Tibial nerve (tissue), 4 donors: ENCODE data around the gene DENND1A. TPM values are rescaled to one million over a fixed set of nuclear protein-coding genes. Genes with fewer than 3 reads are reported as not detected.

Source experiments
- DNase-seq, 2 donors: peaks; one replicate each; pipeline ENCODE4 v3.0.0-alpha.2; 2019; ENCODE audit warnings: low spot score in 2 of 2
- H3K27ac ChIP-seq, 4 donors: fragments of 200-600 bp; sonication (generic) in 3 of 4; one replicate each; pipeline ENCODE4 v1.5.1; 2017 to 2019; ENCODE audit warnings: mild to moderate bottlenecking in 1 of 4
- H3K27me3 ChIP-seq, 2 donors: fragments of 200-600 bp; sonication (generic) in 1 of 2; one replicate each; pipeline versions ENCODE4 v1.5.1 to v1.6.0; 2017 to 2019
- H3K36me3 ChIP-seq, 3 donors: fragments of 200-600 bp; sonication (generic); one replicate each; pipeline ENCODE4 v1.5.1; 2018 to 2019
- H3K4me1 ChIP-seq, 4 donors: fragments of 200-600 bp; sonication (generic) in 3 of 4; one replicate each; pipeline ENCODE4 v1.5.1; 2017 to 2019
- H3K4me3 ChIP-seq, 4 donors: fragments of 200-600 bp; sonication (generic) in 3 of 4; one replicate each; pipeline ENCODE4 v1.5.1; 2017 to 2019; ENCODE audit warnings: mild to moderate bottlenecking in 1 of 4, moderate library complexity in 1 of 4
- H3K9me3 ChIP-seq, 4 donors: fragments of 200-600 bp; sonication (generic) in 3 of 4; one replicate each; pipeline ENCODE4 v1.5.1; 2017 to 2019
- EP300 ChIP-seq, 2 donors: sonication (generic); formaldehyde crosslinking; IDR thresholded peaks; one replicate each; pipeline ENCODE4 v1.6.1; 2017; ENCODE audit warnings: antibody characterized with exemption in 2 of 2, mild to moderate bottlenecking in 1 of 2
- POLR2A ChIP-seq, 2 donors: fragments of 450-650 bp; IDR thresholded peaks; one replicate each; pipeline ENCODE4 v1.6.1; 2017; ENCODE audit warnings: antibody characterized with exemption in 2 of 2, mild to moderate bottlenecking in 2 of 2, moderate library complexity in 2 of 2
- WGBS, 2 donors: methylation state at CpG; one replicate each; pipeline ENCODE4 v1.1.5; 2018; 5-methylcytosine and 5-hydroxymethylcytosine counted together
- total RNA-seq, 4 donors: library from RNA; depleted of rRNA; stranded (reverse); fragments of >200 nt; gene quantifications; one replicate each; pipeline ENCODE4 v1.1.0, GENCODE V29; 2016
- TF ChIP-seq, protein P1 (sequence below), 5 experiments: fragments of 200-600 bp in 3 of 5; fragments of 450-650 bp in 2 of 5; sonication (generic) in 3 of 5; IDR thresholded peaks; one replicate each; pipeline ENCODE4 v1.5.1; 2016 to 2019; ENCODE audit warnings: antibody characterized with exemption in 5 of 5, mild to moderate bottlenecking in 3 of 5, moderate library complexity in 2 of 5

Gene DENND1A
- total RNA-seq, 4 donors from 2014 or later: 17.5 to 34.8 (median 20.1) TPM

DNA sequence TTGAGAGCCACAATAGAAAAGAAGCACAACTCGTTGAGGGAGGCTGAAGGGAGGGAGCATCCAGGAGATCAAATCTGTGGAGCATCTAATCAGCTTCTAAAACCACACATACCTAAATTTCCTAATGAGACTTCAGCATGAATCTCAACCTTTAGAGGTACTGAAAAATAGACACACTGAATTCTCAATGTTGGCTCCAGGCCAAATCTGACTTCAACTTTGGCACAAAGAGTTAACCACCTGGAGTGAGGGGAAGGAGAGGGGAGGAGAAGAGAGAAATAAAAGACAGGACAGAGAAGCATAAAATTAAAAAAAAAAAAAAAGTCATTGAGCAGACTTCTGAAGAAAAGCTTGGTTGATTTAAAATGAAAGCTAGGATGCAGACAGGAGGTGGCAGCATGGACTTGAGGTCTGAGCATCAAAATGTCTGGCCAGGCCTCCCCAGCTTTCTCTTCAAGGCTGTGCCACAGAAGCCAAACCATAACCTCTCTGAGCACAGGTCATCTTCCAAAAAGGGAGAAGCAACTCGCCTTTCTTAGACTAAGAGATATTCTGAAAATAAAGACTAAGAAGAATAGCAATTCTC is 205.6 kb downstream of the DENND1A start:
- TF ChIP-seq, protein P1, sequence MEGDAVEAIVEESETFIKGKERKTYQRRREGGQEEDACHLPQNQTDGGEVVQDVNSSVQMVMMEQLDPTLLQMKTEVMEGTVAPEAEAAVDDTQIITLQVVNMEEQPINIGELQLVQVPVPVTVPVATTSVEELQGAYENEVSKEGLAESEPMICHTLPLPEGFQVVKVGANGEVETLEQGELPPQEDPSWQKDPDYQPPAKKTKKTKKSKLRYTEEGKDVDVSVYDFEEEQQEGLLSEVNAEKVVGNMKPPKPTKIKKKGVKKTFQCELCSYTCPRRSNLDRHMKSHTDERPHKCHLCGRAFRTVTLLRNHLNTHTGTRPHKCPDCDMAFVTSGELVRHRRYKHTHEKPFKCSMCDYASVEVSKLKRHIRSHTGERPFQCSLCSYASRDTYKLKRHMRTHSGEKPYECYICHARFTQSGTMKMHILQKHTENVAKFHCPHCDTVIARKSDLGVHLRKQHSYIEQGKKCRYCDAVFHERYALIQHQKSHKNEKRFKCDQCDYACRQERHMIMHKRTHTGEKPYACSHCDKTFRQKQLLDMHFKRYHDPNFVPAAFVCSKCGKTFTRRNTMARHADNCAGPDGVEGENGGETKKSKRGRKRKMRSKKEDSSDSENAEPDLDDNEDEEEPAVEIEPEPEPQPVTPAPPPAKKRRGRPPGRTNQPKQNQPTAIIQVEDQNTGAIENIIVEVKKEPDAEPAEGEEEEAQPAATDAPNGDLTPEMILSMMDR (IDR thresholded peaks at IDR 0.05): peak in 2 of 5 experiments; percentile 5 to 9
- no peak for TF ChIP-seq EP300 (IDR thresholded peaks at IDR 0.05)
- no peaks in the 10 kb centered on the region for H3K4me1 ChIP-seq
- WGBS, 2 donors: 89 to 92% methylated on average over 2 of the region's 2 CpGs

DNA sequence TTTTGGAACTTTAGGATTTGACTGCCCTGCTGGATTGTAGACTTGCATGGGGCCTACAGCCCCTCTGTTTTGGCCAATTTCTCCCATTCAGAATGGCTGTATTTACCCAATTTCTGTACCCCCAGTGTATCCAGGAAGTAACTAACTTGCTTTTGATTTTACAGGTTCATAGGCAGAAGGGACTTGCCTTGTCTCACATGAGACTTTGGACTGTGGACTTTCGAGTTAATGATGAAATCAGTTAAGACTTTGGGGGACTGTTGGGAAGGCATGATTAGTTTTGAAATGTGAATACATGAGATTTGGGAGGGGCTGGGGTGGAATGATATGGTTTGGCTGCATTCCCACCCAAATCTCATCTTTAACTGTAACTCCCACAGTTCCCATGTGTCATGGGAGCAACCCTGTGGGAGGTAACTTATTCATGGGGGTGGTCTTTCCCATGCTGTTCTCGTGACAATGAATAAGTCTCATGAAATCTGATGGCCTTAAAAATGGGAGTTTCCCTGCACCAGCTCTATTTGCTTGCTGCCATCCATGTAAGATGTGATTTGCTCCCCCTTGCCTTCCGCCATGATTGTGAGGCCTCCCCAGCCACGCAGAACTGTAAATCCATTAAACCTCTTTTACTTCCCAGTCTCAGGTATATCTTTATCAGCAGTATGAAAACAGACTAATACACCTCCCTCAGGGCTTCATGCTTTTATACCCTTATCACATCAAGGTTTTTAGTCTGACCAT is 206.6 kb downstream of the DENND1A start:
- TF ChIP-seq, protein P1 (IDR thresholded peaks at IDR 0.05): no peak
- TF ChIP-seq POLR2A (IDR thresholded peaks at IDR 0.05): no peak
- TF ChIP-seq EP300 (IDR thresholded peaks at IDR 0.05): no peak
- H3K27me3 ChIP-seq: no peaks in the 10 kb centered on the region
- WGBS, 2 donors: 94 to 97% methylated on average over 4 of the region's 4 CpGs

More for the DNA sequence above, 205.6 kb downstream of the DENND1A start:
- Histone ChIP-seq H3K27ac (no peak overlapping the region), H3K4me3 (no peak overlapping the region), H3K36me3 (peaks cover 0 to 4% (median 0%) of the 10 kb centered on the region in 3 donors), H3K27me3 (no peaks in the 10 kb centered on the region), H3K9me3 (peaks cover 0 to 24% (median 0%) of the 10 kb centered on the region in 4 donors)
- DNase-seq: no peak

DNA sequence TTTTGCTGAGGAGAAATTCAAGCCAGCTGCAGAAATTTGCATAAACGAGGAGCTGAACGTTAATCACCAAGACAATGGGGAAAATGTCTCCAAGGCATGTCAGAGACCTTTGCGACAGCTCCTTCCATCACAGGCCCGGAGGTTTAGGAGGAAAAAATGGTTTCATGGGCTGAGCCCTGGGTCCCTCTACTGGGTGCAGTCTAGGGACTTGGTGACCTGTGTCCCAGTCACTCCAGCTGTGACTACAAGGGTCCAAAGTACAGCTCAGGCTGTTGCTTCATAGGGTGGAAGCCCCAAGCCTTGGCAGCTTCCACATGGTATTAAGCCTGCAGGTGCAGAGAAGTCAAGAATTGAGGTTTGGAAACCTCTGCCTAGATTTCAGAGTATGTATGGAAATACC is 207.5 kb downstream of the DENND1A start:
- 96 to 98% methylated on average over 4 of the region's 4 CpGs for WGBS, 2 donors
- Histone ChIP-seq H3K27me3 (no peaks in the 10 kb centered on the region), H3K27ac (no peak overlapping the region), H3K4me3 (no peak overlapping the region), H3K9me3 (peaks cover 0 to 9% (median 0%) of the 10 kb centered on the region in 4 donors), H3K4me1 (no peaks in the 10 kb centered on the region), H3K36me3 (peaks cover 0 to 4% (median 0%) of the 10 kb centered on the region in 3 donors)
- no peak for DNase-seq
- TF ChIP-seq POLR2A (IDR thresholded peaks at IDR 0.05) (no peak), EP300 (IDR thresholded peaks at IDR 0.05) (no peak)
- TF ChIP-seq, protein P1 (IDR thresholded peaks at IDR 0.05): no peak

More for the DNA sequence above, 206.6 kb downstream of the DENND1A start:
- Histone ChIP-seq H3K4me3 (no peak overlapping the region), H3K36me3 (peaks cover 0 to 4% (median 0%) of the 10 kb centered on the region in 3 donors), H3K4me1 (no peaks in the 10 kb centered on the region), H3K27ac (no peak overlapping the region), H3K9me3 (peaks cover 0 to 17% (median 0%) of the 10 kb centered on the region in 4 donors)
- DNase-seq: no peak

DNA sequence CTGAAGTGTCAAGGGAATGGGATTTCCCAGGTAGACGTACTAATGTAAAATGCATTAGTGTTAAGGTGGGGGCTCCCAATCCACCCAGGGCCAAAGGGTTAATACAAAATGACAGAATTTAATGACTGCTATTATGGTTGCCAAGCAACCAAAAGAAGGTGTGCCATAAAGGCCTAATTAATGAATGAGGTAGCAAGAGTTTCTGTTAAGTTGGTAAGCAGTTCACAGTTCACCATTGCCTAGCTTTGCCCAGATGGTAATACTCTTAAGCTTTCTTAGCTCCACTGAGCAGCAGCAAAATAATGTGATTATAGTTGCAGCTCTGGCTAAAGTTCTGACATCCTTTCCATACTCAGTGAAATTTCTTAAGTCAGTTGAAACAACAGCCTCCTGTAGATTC is 211.7 kb downstream of the DENND1A start:
- H3K4me1 ChIP-seq: no peaks in the 10 kb centered on the region
- peaks cover 0 to 8% (median 0%) of the 10 kb centered on the region in 4 donors for H3K9me3 ChIP-seq
- TF ChIP-seq, protein P1 (IDR thresholded peaks at IDR 0.05): no peak
- TF ChIP-seq EP300 (IDR thresholded peaks at IDR 0.05) (no peak), POLR2A (IDR thresholded peaks at IDR 0.05) (no peak)
- no peak overlapping the region for H3K27ac ChIP-seq
- H3K36me3 ChIP-seq: peaks cover 0 to 4% (median 0%) of the 10 kb centered on the region in 3 donors
- DNase-seq: no peak
- H3K4me3 ChIP-seq: no peak overlapping the region
- no peaks in the 10 kb centered on the region for H3K27me3 ChIP-seq
- 92 to 100% methylated on average over 1 of the region's 1 CpG for WGBS, 2 donors

DNA sequence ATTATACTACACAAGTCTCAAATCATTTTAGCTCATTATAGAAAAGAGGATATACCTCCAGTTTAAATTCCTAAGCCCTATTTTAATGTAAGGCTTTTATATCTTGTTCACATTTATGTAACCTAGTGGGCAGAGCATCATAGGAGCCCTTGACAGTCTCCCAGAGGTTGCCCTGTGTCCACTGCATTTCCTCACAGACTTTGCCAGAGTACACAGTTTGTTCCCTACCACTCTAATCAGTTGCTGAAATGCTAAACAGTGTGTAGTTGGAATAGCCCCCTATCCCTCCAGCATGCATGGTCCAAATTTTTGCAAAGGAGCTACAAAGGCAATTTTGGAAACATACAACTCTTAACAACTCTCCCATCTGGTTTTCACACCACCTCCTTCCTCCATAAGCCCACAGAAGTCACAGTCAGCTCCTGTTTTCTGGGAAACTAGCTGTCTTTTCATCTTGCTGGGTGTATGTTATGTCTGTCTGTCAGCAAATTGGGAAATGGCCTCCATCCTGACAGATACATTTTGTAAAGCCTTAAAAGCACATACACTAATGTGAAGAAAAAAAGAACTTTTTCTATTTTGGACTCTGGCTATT is 212.2 kb downstream of the DENND1A start:
- peaks cover 0 to 4% (median 0%) of the 10 kb centered on the region in 3 donors for H3K36me3 ChIP-seq
- no peak overlapping the region for H3K27ac ChIP-seq
- TF ChIP-seq, protein P1 (IDR thresholded peaks at IDR 0.05): no peak
- TF ChIP-seq EP300 (IDR thresholded peaks at IDR 0.05) (no peak), POLR2A (IDR thresholded peaks at IDR 0.05) (no peak)
- no peaks in the 10 kb centered on the region for H3K4me1 ChIP-seq
- H3K9me3 ChIP-seq: peaks cover 0 to 6% (median 0%) of the 10 kb centered on the region in 4 donors
- no peak for DNase-seq
- no peak overlapping the region for H3K4me3 ChIP-seq
- no peaks in the 10 kb centered on the region for H3K27me3 ChIP-seq
